Measurements from ENCODE around the gene CSMD2. TPM values are rescaled to one million over a fixed set of nuclear protein-coding genes. Genes with fewer than 3 reads are reported as not detected.

Gene CSMD2
- total RNA-seq, 2 experiments from 2014 or later, result not detected

DNA sequence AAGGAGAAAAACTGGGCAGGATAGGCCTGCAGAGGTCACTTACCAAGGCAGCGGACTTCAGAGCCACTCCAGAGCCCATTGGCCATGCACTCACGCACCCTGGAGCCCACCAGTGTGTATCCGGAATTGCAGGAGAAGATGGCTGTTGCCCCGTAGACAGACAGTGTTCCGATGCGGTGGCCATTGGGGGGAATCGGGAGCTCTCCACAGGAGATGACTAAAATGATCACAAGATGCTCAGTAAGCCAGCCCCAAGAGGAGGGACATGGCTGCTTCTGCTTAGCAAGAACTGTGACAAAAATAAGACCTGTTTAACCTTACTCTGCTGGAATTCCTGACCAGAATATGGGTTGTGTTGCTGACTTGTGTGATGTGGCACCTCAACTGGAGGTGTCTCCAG, 595.7 kb downstream of the CSMD2 start:
- intact Hi-C loops (cut with micrococcal nuclease), result no loop called here
- TF ChIP-seq, protein P1, sequence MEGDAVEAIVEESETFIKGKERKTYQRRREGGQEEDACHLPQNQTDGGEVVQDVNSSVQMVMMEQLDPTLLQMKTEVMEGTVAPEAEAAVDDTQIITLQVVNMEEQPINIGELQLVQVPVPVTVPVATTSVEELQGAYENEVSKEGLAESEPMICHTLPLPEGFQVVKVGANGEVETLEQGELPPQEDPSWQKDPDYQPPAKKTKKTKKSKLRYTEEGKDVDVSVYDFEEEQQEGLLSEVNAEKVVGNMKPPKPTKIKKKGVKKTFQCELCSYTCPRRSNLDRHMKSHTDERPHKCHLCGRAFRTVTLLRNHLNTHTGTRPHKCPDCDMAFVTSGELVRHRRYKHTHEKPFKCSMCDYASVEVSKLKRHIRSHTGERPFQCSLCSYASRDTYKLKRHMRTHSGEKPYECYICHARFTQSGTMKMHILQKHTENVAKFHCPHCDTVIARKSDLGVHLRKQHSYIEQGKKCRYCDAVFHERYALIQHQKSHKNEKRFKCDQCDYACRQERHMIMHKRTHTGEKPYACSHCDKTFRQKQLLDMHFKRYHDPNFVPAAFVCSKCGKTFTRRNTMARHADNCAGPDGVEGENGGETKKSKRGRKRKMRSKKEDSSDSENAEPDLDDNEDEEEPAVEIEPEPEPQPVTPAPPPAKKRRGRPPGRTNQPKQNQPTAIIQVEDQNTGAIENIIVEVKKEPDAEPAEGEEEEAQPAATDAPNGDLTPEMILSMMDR (IDR thresholded peaks at IDR 0.05), result no peak
- H3K27ac Mint-ChIP-seq, result no peak overlapping the region
- H3K4me3 Mint-ChIP-seq, result no peak overlapping the region
- no peaks in the 10 kb centered on the region for H3K36me3 Mint-ChIP-seq (ENCODE audit: low read depth)
- H3K27me3 Mint-ChIP-seq, result peaks cover 13% of the 10 kb centered on the region
- ChIA-PET CTCF (no interaction called here), POLR2A (no interaction called here)
- no peaks in the 10 kb centered on the region for H3K9me3 Mint-ChIP-seq
- H3K4me1 Mint-ChIP-seq (ENCODE audit: low read depth), result no peaks in the 10 kb centered on the region
- ATAC-seq, result no peak
- no peak for DNase-seq

DNA sequence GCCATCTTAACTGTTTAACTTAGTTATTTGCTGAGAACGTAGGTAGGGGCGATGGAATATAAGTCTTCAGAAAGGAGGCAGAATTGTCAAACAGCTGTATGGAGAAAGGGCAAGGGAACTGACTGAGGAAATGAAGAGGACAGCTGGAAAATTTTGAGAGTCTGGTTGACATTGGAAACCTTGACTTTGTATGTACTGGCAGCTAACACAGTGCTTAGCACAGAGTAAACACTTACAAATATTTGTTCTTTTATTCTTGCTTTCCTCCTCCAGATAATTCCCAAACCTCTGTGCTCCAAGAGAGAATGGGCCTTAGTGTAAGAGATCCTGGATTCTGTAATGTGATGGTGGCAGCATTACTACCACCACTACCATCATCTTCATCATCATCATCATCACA, 601.3 kb downstream of the CSMD2 start:
- ChIA-PET CTCF (interaction anchor here (1.4 kb wide), 1 partner anchor 49 kb away, joined by 4 read pairs; no protein-coding TSS in a partner anchor), POLR2A (no interaction called here)
- TF ChIP-seq, protein P1 (IDR thresholded peaks at IDR 0.05), result no peak
- no peaks in the 10 kb centered on the region for H3K36me3 Mint-ChIP-seq (ENCODE audit: low read depth)
- ATAC-seq, result no peak
- H3K27me3 Mint-ChIP-seq, result peaks cover 9% of the 10 kb centered on the region
- no peaks in the 10 kb centered on the region for H3K4me1 Mint-ChIP-seq (ENCODE audit: low read depth)
- H3K4me3 Mint-ChIP-seq, result no peak overlapping the region
- no peaks in the 10 kb centered on the region for H3K9me3 Mint-ChIP-seq
- intact Hi-C loops (cut with micrococcal nuclease), result no loop called here
- DNase-seq, result no peak
- H3K27ac Mint-ChIP-seq, result no peak overlapping the region

DNA sequence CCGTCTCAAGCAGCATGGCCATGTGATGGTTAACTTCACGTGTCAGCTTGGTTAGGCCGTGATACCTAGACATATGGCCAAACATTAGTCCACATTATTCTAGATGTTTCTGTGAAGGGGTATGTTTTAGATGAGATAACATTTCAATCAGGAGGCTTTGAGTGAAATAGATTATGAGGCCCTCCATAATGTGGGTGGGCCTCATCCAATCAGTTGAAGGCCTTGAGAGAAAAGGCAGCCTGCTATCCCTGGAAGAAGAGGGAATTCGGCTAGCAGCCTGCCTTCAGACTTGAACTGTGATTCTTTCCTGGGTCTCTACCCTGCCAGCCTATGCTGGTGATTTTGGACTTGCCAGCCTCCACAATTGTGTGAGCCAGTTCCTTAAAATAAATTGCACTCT, 602.5 kb downstream of the CSMD2 start:
- TF ChIP-seq, protein P1 (IDR thresholded peaks at IDR 0.05), result no peak
- ChIA-PET CTCF (interaction anchor here (1.4 kb wide), 1 partner anchor 50 kb away, joined by 4 read pairs; no protein-coding TSS in a partner anchor), POLR2A (no interaction called here)
- Mint-ChIP-seq H3K27ac (no peak overlapping the region), H3K36me3 (ENCODE audit: low read depth) (no peaks in the 10 kb centered on the region), H3K4me1 (ENCODE audit: low read depth) (no peaks in the 10 kb centered on the region), H3K27me3 (peaks cover 7% of the 10 kb centered on the region), H3K9me3 (no peaks in the 10 kb centered on the region), H3K4me3 (no peak overlapping the region)
- intact Hi-C loops (cut with micrococcal nuclease), result no loop called here
- ATAC-seq, result no peak
- DNase-seq, result no peak

DNA sequence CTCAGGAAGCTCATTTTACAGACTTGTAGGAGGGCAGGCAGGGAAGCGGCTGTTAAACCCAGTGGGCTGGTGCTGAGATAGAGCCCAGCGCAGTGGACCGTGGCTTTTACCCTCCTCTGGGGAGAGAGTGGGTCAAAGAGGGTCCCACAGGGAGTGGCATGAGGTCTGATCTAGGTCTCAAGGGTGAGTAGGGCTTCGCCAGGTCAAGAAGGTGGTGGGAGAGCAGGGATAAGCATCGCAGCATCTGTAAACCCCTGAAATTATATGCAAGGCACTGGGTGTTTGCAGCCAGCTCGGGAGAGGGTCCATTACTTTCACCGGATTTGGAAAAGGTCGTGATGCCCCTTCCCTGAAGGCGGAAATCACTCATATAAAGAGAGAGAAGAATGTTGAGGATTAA, 603.5 kb downstream of the CSMD2 start:
- ChIA-PET POLR2A (no interaction called here), CTCF (no interaction called here)
- H3K4me1 Mint-ChIP-seq (ENCODE audit: low read depth), result no peaks in the 10 kb centered on the region
- ATAC-seq, result no peak
- no peaks in the 10 kb centered on the region for H3K9me3 Mint-ChIP-seq
- H3K36me3 Mint-ChIP-seq (ENCODE audit: low read depth), result no peaks in the 10 kb centered on the region
- intact Hi-C loops (cut with micrococcal nuclease), result no loop called here
- no peak overlapping the region for H3K4me3 Mint-ChIP-seq
- TF ChIP-seq, protein P1 (IDR thresholded peaks at IDR 0.05), result no peak
- DNase-seq, result no peak
- no peak overlapping the region for H3K27ac Mint-ChIP-seq
- peaks cover 7% of the 10 kb centered on the region for H3K27me3 Mint-ChIP-seq

DNA sequence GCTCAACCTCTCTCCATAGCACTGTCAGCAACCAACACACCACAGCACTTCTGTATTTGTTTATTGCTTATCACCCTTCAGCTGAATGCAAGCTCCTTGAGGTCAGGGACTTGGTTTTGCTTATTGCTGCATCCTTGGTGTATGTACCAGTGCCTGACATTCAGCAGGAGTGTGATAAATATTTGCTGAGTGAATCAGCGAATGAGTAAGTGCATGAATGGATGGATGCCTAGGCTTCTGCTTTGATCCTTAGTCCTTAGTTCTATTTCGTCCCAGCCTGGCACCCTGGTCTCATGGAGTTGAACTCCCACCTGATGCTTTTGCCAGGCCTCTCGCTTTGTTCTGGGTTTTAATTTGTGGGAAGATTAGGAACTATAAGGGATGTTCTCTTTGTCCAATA, 604.4 kb downstream of the CSMD2 start:
- H3K27me3 Mint-ChIP-seq, result peaks cover 7% of the 10 kb centered on the region
- POLR2A ChIA-PET, result no interaction called here
- H3K9me3 Mint-ChIP-seq, result peaks cover 2% of the 10 kb centered on the region
- TF ChIP-seq, protein P1 (IDR thresholded peaks at IDR 0.05), result no peak
- no peak for DNase-seq
- CTCF ChIA-PET, result interaction anchor here (1.1 kb wide), 1 partner anchor 53 kb away, joined by 3 read pairs; no protein-coding TSS in a partner anchor
- intact Hi-C loops (cut with micrococcal nuclease), result no loop called here
- no peak overlapping the region for H3K27ac Mint-ChIP-seq
- no peak overlapping the region for H3K4me3 Mint-ChIP-seq
- no peaks in the 10 kb centered on the region for H3K4me1 Mint-ChIP-seq (ENCODE audit: low read depth)
- ATAC-seq, result no peak
- no peaks in the 10 kb centered on the region for H3K36me3 Mint-ChIP-seq (ENCODE audit: low read depth)
